ENCODE results near the gene LCP1. TPM values are rescaled to one million over a fixed set of nuclear protein-coding genes. Genes with fewer than 3 reads are reported as not detected.
"Not testable (repeated sequence)": the region's sequence is repeated elsewhere in the genome, so short reads cannot be mapped to it uniquely, and the experiment has no call there.

LCP1 gene
- total RNA-seq, 1 donor from 2014 or later, result 13.2 TPM

DNA sequence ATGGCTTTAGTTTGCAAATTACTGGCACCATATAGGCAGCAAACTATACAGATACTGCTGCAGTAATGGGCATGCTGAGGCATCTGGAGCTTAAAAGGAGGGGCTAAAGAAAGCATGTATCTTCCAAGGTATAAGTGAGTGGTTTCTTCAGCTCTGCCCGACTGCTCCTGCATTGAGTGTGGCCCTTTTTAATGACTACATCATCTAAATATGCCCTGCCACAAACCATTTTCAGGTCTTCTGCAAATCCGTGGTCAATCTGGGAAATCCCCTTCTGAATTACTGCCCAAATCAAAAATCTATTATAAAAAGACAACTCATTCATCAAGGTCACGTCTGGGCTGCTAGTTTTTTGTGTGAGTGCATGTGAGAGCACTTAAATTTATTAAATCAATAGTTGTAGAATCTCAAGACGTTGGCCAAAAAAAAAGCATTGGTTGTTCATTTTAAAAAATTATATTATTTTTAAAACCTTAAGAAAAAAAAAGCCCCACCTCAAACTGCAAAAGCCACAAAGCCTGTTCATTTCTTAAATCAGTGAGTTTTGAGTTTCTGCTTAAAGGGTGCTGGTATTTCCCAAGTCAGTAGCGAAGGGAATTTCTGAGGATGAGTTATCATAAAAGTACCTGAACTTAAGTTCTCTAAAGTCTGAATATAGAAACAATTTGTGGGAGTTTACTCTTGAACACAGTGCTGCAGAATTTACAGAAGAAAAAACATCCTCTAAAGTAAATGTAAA, 16.3 kb downstream of the LCP1 start:
- intact Hi-C loops (cut with DNase I), result no loop called here
- no peak for DNase-seq (ENCODE audit: low spot score)

GRCh38 chr13:46164661-46165060, 17.3 kb downstream of the LCP1 start:
- DNase-seq (ENCODE audit: low spot score), result no peak
- intact Hi-C loops (cut with DNase I), result no loop called here

- intact Hi-C loops (cut with DNase I); DNase-seq (ENCODE audit: low spot score): not testable (repeated sequence)
Measured at GRCh38 chr13:46162741-46163140, 19.2 kb downstream of the LCP1 start.

GRCh38 chr13:46160471-46161066, 21.4 kb downstream of the LCP1 start:
- no peak for DNase-seq (ENCODE audit: low spot score)
- intact Hi-C loops (cut with DNase I), result no loop called here

DNA sequence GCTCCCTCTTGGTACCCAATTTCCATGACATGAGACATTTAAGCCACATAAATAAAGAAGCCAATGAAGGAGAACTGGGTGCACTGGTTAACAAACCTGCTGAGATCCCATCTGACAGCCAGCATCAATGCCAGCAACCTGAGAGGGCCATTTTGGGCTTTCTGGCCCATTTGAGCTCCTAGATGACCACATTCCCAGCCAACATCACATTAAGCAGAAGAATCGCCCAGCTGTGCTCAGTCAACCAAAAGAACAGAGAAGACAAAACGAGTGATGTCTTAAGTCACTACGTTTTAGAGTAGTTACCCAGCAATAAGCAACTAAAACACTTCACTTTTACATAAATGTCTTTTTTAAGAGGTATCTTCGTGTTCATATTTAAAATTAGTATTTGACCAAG, 21.9 kb downstream of the LCP1 start:
- DNase-seq (ENCODE audit: low spot score), result no peak
- intact Hi-C loops (cut with DNase I), result no loop called here

DNA sequence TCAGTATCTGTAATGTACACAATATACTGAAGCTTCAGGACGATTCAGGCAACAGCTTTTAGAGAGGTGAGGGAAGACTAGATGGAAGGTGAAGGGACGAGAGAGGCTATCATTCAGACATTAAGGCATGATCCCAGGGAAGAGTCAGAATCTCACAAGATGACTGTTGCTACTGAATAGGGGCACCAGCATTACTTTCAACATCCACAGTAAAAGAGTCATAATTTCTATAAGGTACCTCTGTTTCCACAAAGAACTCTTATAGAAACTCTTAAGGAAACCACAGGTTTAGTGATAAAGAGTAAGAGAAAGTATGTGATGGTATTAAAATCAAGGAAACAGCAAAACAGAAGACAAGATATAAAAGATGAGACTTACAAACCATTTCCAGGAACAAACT, 23.0 kb downstream of the LCP1 start:
- no peak for DNase-seq (ENCODE audit: low spot score)
- intact Hi-C loops (cut with DNase I), result no loop called here

DNA sequence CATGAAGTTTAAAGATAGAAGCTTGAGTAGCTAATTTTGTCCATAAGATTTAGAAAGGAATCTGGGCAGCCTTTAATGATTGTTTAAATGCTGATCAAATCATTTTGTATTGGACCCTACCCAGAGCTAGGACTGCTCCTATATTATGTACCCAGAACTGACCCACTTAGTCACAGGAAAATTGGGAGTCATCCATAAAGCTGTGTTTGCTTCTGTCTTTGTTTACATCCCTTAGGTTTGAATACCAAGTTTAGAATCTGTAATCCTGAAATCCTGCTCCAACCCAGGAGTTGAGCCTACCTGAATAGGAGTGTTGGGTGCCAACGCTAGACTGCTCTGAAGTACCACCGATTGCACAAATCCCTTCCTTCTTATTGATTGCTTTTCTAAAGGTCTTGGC, 23.8 kb downstream of the LCP1 start:
- intact Hi-C loops (cut with DNase I), result no loop called here
- DNase-seq (ENCODE audit: low spot score), result no peak

DNA sequence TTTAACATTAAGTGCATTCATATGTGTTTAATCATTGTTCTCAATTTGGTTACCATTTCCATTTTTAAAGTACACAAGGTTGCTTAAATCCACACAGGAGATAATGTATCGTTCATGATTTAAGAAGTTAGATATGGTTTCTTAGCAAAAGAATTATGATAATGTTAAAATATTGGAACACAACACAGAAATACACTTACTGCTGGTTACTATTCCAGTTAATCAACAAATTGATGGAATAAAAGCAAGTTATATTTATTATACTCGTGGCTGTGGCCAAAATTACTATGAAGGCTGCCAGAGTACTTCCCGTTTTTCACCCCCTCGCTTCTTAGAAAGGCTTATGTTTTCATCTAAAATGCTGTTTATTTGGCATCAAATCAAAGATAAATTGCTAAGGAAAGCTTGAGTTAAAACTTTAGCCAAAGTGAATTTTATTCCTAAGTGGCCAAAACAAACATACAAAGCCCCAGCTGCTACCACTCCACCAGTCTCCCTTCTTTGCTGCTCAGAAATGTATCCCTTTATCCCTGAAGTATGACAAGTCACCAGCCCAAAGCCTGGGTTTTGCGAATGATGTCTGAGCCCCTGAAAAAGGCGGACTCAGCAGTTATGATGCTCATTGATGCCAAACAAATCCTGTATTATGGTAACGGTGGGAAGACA, 27.7 kb downstream of the LCP1 start:
- intact Hi-C loops (cut with DNase I), result no loop called here
- no peak for DNase-seq (ENCODE audit: low spot score)

- intact Hi-C loops (cut with DNase I), result no loop called here
- no peak for DNase-seq (ENCODE audit: low spot score)
Measured at GRCh38 chr13:46152627-46153328, 29.2 kb downstream of the LCP1 start.

GRCh38 chr13:46150134-46150693, 31.8 kb downstream of the LCP1 start:
- intact Hi-C loops (cut with DNase I), result no loop called here
- DNase-seq (ENCODE audit: low spot score), result no peak

GRCh38 chr13:46149272-46150133, 32.5 kb downstream of the LCP1 start:
- no peak for DNase-seq (ENCODE audit: low spot score)
- intact Hi-C loops (cut with DNase I), result no loop called here

DNA sequence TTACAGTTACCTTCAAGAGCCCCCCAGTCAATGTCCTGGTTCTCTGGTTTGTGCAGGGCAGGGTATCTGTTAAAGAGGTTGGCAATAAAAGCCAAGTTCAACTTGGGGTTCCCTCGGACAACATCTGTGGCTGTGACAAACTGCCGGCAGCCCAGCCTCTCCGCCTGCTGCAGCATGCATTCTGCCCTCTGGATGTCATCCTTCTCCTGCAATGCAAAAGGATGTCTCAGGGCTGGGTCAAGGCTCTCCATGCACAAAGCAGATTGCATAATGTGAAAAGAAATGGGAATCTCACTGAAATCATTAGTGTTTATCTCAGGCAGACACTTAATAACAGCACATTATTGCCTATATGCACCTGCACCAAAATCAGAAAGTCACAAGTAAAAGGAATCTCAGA, 35.1 kb downstream of the LCP1 start:
- DNase-seq (ENCODE audit: low spot score), result no peak
- intact Hi-C loops (cut with DNase I), result no loop called here

- intact Hi-C loops (cut with DNase I), result no loop called here
- DNase-seq (ENCODE audit: low spot score), result no peak
Measured at GRCh38 chr13:46145950-46146349, 36.0 kb downstream of the LCP1 start.

GRCh38 chr13:46145135-46145534, 36.8 kb downstream of the LCP1 start:
- DNase-seq (ENCODE audit: low spot score), result no peak
- intact Hi-C loops (cut with DNase I), result no loop called here

GRCh38 chr13:46143184-46143701, 38.7 kb downstream of the LCP1 start:
- DNase-seq (ENCODE audit: low spot score), result no peak
- intact Hi-C loops (cut with DNase I), result no loop called here

DNA sequence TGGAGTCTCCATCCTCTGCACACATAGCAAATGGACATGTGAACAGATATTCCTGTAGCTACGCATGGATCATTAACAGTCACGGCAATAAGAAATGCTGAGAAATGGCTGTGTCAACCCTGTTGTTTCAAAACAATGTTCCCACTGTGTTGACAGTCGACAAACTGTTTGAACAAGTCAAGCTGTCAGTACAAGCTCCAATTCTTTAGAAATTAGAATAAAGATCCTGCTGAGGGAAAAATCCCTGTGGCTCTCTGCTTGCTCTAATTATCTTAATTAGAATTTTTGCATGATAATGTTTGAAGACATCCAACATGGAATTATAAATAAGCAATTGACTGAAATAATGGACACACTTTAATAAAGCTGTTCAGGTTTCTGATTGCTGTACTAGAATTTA, 39.2 kb downstream of the LCP1 start:
- DNase-seq (ENCODE audit: low spot score), result no peak
- intact Hi-C loops (cut with DNase I), result no loop called here

DNA sequence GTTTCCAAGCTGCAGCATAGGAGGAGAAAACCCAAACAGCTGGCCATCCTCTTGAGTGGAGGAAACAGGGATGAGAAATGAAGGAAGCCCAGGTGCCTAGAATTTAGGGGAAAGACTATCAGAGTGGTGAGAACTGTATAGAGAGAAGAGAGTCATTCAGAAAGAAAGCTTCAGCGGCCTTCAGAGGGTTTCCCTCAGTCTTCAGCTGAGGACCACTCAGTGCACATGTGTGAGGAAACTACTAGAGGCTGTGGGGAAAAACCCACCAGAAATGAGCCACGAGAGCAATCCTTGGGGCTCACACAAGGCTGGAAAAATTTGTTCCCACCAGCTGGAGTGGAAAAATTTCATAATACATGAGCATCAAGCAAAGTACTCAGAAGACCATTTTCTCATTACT, 41.9 kb downstream of the LCP1 start:
- intact Hi-C loops (cut with DNase I), result no loop called here
- no peak for DNase-seq (ENCODE audit: low spot score)

- intact Hi-C loops (cut with DNase I), result no loop called here
- DNase-seq (ENCODE audit: low spot score), result no peak
Measured at GRCh38 chr13:46137627-46138317, 44.2 kb downstream of the LCP1 start.
